ENCODE measurements around the gene C11orf54. TPM values are rescaled to one million over a fixed set of nuclear protein-coding genes. Genes with fewer than 3 reads are reported as not detected.

C11orf54 gene
- 10 to 100 TPM; 16.8 to 23.7 (median 21.2) TPM for polyA plus RNA-seq

DNA sequence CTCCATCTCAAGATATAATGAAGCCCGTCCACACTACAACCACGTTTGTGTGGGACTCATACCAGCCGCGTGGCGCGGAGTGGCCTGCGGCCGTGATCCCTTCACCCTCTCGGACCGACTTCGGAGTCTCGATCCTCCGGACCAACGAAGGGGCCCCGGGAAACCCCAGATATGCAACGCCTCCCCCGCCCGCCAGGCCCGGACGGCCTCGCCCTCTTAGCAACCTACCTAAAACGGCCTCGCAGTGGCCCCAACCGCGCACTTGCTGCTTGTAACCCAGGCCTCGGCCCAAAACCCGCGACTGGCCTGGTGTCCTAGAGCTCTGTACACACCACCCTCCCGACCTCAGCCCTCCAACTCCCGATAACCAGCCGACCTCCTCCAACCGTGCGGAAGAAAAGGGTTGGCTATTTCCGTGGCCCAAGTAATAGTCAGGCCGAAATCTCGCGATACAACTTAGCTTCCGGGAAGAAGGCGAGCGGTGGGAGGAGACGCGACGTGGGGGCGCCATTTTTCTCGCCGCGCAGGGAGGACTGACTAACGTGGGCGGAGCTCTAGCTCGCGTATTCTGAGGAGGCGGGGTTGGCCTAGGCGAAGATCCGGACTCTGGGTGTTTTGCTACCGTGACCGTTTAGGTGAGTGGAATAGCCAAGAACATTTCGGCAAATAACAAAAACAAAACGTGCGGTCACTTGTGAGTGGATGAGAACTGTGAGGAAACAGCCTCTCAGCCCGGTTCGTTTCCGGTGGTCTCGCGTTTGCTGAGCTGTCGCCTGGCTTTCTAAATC, at the start of gene C11orf54, which contains the start of gene TAF1D:
Gene C11orf54, plus strand, starts transcription at position 579 of the 788 bp plus-strand sequence. CDS start 5,722 bp downstream, outside the sequence.
Gene TAF1D, minus strand, starts transcription at position 402 of the 788 bp plus-strand sequence. CDS start 2,191 bp downstream, outside the sequence.
- peaks cover 59 to 71% of the 10 kb centered on the region in 2 donors for H3K4me1 Mint-ChIP-seq

GRCh38 chr11:93694109-93694508, 47.4 kb upstream of the C11orf54 start:
- peaks cover 0 to 1% (median 0%) of the 10 kb centered on the region in 3 donors for H3K27me3 Mint-ChIP-seq (ENCODE audit: low read depth in 3 of 3)
- H3K4me3 Mint-ChIP-seq: no peak overlapping the region
- no peaks in the 10 kb centered on the region for H3K4me1 Mint-ChIP-seq
- no peaks in the 10 kb centered on the region for H3K9me3 Mint-ChIP-seq
- DNase-seq: no peak
- no peak overlapping the region for H3K27ac Mint-ChIP-seq
- H3K36me3 Mint-ChIP-seq: peaks cover 39 to 63% (median 40%) of the 10 kb centered on the region in 3 donors

More for the DNA sequence above, at the start of gene C11orf54, which contains the start of gene TAF1D:
- peaks cover 12 to 16% (median 13%) of the 10 kb centered on the region in 3 donors for H3K27me3 Mint-ChIP-seq (ENCODE audit: low read depth in 3 of 3)
- peak within 1 kb of the TSS; percentile 98 to 100 (median 100) for H3K27ac Mint-ChIP-seq
- H3K36me3 Mint-ChIP-seq: peaks cover 13 to 26% (median 19%) of the 10 kb centered on the region in 3 donors
- peak within 1 kb of the TSS; percentile 97 to 100 (median 100) for H3K4me3 Mint-ChIP-seq
- peak; percentile 96 to 98 (median 97) for DNase-seq
- H3K9me3 Mint-ChIP-seq: no peaks in the 10 kb centered on the region

DNA sequence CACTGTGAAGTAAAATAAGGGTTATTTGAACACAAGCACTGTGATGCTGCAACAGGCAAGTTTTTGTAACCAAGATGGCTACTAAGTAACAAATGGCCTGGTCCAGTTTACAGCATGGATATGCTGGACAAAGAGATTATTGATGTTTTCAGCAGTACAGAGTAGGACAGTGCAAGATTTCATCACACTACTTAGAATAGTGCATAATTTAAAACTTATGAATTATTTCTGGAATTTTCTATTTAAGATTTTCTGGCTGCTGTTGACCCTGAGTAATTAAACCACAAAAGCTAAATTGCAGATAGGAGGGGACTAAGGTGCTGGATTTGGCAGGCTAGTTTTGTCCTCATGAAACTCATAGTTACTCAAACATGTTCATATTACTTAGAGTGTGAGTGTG, 46.9 kb upstream of the C11orf54 start:
- Mint-ChIP-seq H3K27me3 (ENCODE audit: low read depth in 3 of 3) (peaks cover 0 to 1% (median 0%) of the 10 kb centered on the region in 3 donors), H3K4me3 (no peak overlapping the region), H3K4me1 (no peaks in the 10 kb centered on the region), H3K9me3 (no peaks in the 10 kb centered on the region), H3K36me3 (peaks cover 38 to 63% (median 40%) of the 10 kb centered on the region in 3 donors), H3K27ac (no peak overlapping the region)
- no peak for DNase-seq

DNA sequence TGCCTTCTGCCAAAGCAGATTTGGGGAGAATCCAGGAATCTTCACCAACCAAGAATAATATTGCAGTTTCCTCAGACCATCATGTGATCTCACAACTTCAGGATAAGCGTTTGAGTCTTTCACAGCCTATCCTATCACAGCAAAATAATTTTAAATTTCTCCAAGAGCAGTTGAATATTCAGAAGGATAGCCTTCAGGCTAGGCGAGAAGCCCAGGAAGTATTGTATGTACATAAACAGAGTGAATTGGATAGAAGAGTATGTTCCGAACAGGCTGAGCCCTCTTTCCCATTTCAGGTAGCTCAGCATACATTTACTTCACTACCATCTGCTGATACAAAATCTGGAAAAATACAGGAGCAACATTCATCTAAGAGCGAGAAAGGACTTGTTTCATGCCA, 43.9 kb upstream of the C11orf54 start:
- DNase-seq: no peak
- Mint-ChIP-seq H3K36me3 (peaks cover 36 to 59% (median 44%) of the 10 kb centered on the region in 3 donors), H3K9me3 (no peaks in the 10 kb centered on the region), H3K4me1 (no peaks in the 10 kb centered on the region), H3K27me3 (ENCODE audit: low read depth in 3 of 3) (no peaks in the 10 kb centered on the region), H3K4me3 (no peak overlapping the region), H3K27ac (no peak overlapping the region)

DNA sequence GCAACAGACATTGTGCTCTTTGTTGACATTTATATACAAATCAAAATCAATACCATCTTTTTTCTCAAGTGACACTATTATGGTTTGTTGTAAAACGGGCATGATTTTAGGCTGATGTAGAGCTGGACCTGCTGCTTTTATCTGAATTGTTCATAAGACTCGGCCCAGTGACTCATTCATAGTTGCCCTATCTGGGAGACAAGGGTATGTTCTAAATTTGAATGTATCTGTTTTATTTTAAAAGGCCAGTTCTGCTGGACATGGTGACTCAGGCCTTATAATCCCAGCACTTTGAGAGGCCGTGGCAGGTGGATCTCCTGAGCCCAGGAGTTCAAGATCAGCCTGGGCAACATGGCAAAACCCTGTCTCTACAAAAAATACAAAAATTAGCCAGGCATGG, 40.6 kb upstream of the C11orf54 start:
- DNase-seq: no peak
- Mint-ChIP-seq H3K4me1 (no peaks in the 10 kb centered on the region), H3K27ac (no peak overlapping the region), H3K27me3 (ENCODE audit: low read depth in 3 of 3) (no peaks in the 10 kb centered on the region), H3K36me3 (peaks cover 40 to 60% (median 49%) of the 10 kb centered on the region in 3 donors), H3K4me3 (no peak overlapping the region), H3K9me3 (no peaks in the 10 kb centered on the region)

- DNase-seq: no peak
- H3K27me3 Mint-ChIP-seq (ENCODE audit: low read depth in 3 of 3): no peaks in the 10 kb centered on the region
- H3K9me3 Mint-ChIP-seq: no peaks in the 10 kb centered on the region
- no peak overlapping the region for H3K27ac Mint-ChIP-seq
- H3K36me3 Mint-ChIP-seq: peaks cover 42 to 55% (median 45%) of the 10 kb centered on the region in 3 donors
- no peak overlapping the region for H3K4me3 Mint-ChIP-seq
- no peaks in the 10 kb centered on the region for H3K4me1 Mint-ChIP-seq
These were observed 37.2 kb upstream of the C11orf54 start for GRCh38 chr11:93704237-93704636.

GRCh38 chr11:93710239-93710638, 31.2 kb upstream of the C11orf54 start:
- H3K27me3 Mint-ChIP-seq (ENCODE audit: low read depth in 3 of 3): peaks cover 0 to 1% (median 0%) of the 10 kb centered on the region in 3 donors
- peaks cover 58 to 81% (median 68%) of the 10 kb centered on the region in 3 donors for H3K36me3 Mint-ChIP-seq
- DNase-seq: no peak
- no peak overlapping the region for H3K4me3 Mint-ChIP-seq
- no peaks in the 10 kb centered on the region for H3K4me1 Mint-ChIP-seq
- H3K9me3 Mint-ChIP-seq: peaks cover 0 to 17% (median 10%) of the 10 kb centered on the region in 6 donors
- no peak overlapping the region for H3K27ac Mint-ChIP-seq

DNA sequence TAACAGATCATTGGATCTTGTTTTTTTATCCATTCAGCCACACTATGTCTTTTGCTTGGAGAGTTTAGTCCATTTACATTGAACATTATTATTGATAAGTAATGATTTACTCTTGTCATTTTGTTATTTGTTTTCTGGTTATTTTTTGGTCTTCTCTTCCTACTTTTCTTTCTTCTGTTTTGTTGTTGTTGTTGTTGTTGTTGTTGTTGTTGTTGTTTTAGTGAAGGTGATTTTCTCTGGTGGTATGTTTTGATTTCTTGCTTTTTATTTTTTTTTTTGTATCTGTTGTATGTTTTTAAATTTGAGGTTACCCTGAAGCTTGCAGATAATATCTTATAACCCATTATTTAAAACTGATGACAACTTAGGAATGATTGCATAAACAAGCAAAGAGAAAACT, 28.8 kb upstream of the C11orf54 start:
- no peak for DNase-seq
- Mint-ChIP-seq H3K36me3 (peaks cover 61 to 77% (median 63%) of the 10 kb centered on the region in 3 donors), H3K9me3 (peaks cover 0 to 17% (median 10%) of the 10 kb centered on the region in 6 donors), H3K4me3 (no peak overlapping the region), H3K27ac (peak overlapping the region in 1 of 6 donors; percentile 13), H3K4me1 (peaks cover 0 to 4% of the 10 kb centered on the region in 2 donors), H3K27me3 (ENCODE audit: low read depth in 3 of 3) (peaks cover 0 to 1% (median 0%) of the 10 kb centered on the region in 3 donors)

GRCh38 chr11:93715797-93716396, 25.6 kb upstream of the C11orf54 start:
- H3K36me3 Mint-ChIP-seq: peaks cover 31 to 48% (median 35%) of the 10 kb centered on the region in 3 donors
- peaks cover 0 to 1% (median 0%) of the 10 kb centered on the region in 3 donors for H3K27me3 Mint-ChIP-seq (ENCODE audit: low read depth in 3 of 3)
- peaks cover 13 to 18% of the 10 kb centered on the region in 2 donors for H3K4me1 Mint-ChIP-seq
- H3K9me3 Mint-ChIP-seq: peaks cover 0 to 5% (median 4%) of the 10 kb centered on the region in 6 donors
- H3K27ac Mint-ChIP-seq: peak overlapping the region in 1 of 6 donors; percentile 15
- no peak overlapping the region for H3K4me3 Mint-ChIP-seq
- DNase-seq: no peak

GRCh38 chr11:93717501-93717900, 24.0 kb upstream of the C11orf54 start:
- Mint-ChIP-seq H3K27me3 (ENCODE audit: low read depth in 3 of 3) (no peaks in the 10 kb centered on the region), H3K4me1 (peaks cover 13 to 18% of the 10 kb centered on the region in 2 donors), H3K9me3 (no peaks in the 10 kb centered on the region), H3K27ac (peak overlapping the region in 4 of 6 donors; percentile 59 to 77 (median 73)), H3K4me3 (no peak overlapping the region), H3K36me3 (peaks cover 24 to 41% (median 35%) of the 10 kb centered on the region in 3 donors)
- no peak for DNase-seq

DNA sequence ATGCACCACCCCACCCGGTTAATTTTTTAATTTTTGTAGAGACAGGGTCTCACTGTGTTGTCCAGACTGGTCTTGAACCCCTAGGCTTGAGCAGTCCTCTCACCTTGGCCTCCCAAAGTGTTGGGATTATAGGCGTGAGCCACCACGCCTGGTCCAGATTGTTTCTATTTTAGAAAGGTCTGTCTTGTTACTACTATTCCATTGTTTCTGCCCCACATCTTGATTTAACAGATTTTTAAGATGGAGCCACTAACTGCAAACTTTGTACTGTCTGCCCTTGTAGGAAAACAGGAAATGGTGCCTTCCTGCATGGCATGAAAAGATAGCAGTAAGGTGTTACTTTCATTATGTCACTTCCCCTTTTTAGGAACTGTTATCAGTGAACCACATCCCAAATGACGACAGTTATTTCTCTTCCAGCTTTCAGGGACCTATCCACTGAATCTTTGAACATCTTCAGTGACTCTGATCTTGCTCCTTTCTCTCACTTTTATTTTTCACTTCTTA, 23.4 kb upstream of the C11orf54 start:
- DNase-seq: peak in 2 of 3 donors; percentile 12 to 19
- Mint-ChIP-seq H3K9me3 (no peaks in the 10 kb centered on the region), H3K27me3 (ENCODE audit: low read depth in 3 of 3) (no peaks in the 10 kb centered on the region), H3K36me3 (peaks cover 18 to 39% (median 29%) of the 10 kb centered on the region in 3 donors), H3K4me1 (peaks cover 13 to 18% of the 10 kb centered on the region in 2 donors), H3K27ac (peak overlapping the region; percentile 15 to 79 (median 74)), H3K4me3 (peak overlapping the region; percentile 39 to 80 (median 53))

- Mint-ChIP-seq H3K27ac (no peak overlapping the region), H3K36me3 (peaks cover 10 to 28% (median 21%) of the 10 kb centered on the region in 3 donors), H3K4me3 (no peak overlapping the region), H3K27me3 (ENCODE audit: low read depth in 3 of 3) (no peaks in the 10 kb centered on the region), H3K4me1 (peaks cover 13 to 18% of the 10 kb centered on the region in 2 donors), H3K9me3 (no peaks in the 10 kb centered on the region)
- DNase-seq: no peak
These were observed 22.2 kb upstream of the C11orf54 start for GRCh38 chr11:93719310-93719709.

- Mint-ChIP-seq H3K27ac (no peak overlapping the region), H3K36me3 (peaks cover 6 to 22% (median 20%) of the 10 kb centered on the region in 3 donors), H3K4me3 (no peak overlapping the region), H3K9me3 (no peaks in the 10 kb centered on the region), H3K27me3 (ENCODE audit: low read depth in 3 of 3) (no peaks in the 10 kb centered on the region), H3K4me1 (peaks cover 13 to 18% of the 10 kb centered on the region in 2 donors)
- DNase-seq: no peak
These were observed 20.9 kb upstream of the C11orf54 start for GRCh38 chr11:93720522-93720921.

All from immature natural killer cell (primary cell).